Endothelial cell of umbilical vein (primary cell): ENCODE data around the gene CD38. TPM values are rescaled to one million over a fixed set of nuclear protein-coding genes. Genes with fewer than 3 reads are reported as not detected.

Experiments used
- BruUV-seq: library from RNA; stranded (reverse); fragments of 400-500 nt; replicated peaks from 2 replicates; lab custom pipeline; 2021; lab: Mats Ljungman, UMichigan
- CTCF ChIA-PET: fragments of 300-600, 350-600 bp; sonication (Branson Sonifier 250); formaldehyde crosslinking; loops from one replicate; lab custom pipeline; 2021; ENCODE audit warnings: antibody characterized with exemption, inconsistent platforms; lab: Charles Lee
- POLR2A ChIA-PET: fragments of 300-600, 350-600 bp; sonication (Branson Sonifier 250); formaldehyde crosslinking; loops from one replicate; lab custom pipeline; 2021; ENCODE audit warnings: antibody characterized with exemption, inconsistent platforms; lab: Charles Lee
- DNase-seq: peaks from one replicate; pipeline ENCODE4 v3.0.0-alpha.2; 2011; ENCODE audit warnings: low read depth, low spot score
- FAIRE-seq: peaks from 2 replicates; lab custom pipeline; 2011; peaks lifted over from hg19 to GRCh38; lab: Jason Lieb, UNC
- H2AFZ ChIP-seq: 2 replicates; pipeline ENCODE4 v1.6.0; 2012; ENCODE audit warnings: low read depth, low read length, control low read depth, inconsistent platforms
- H3K27ac ChIP-seq: 2 replicates; pipeline ENCODE4 v1.5.1; 2011; ENCODE audit warnings: low read depth, mild to moderate bottlenecking, control low read depth, low read length, moderate library complexity; ENCODE audit not compliant: insufficient read depth
- H3K27me3 ChIP-seq, 2 experiments: 2 replicates each; pipeline versions ENCODE4 v1.6.0 to v1.6.1; 2011; ENCODE audit warnings: low read length in 2 of 2, mixed read lengths in 1 of 2; ENCODE audit not compliant: control insufficient read depth in 2 of 2, insufficient read depth in 2 of 2
- H3K36me3 ChIP-seq, 2 experiments: 2 replicates in 1 of 2; 3 replicates in 1 of 2; pipeline ENCODE4 v1.5.1; 2011; ENCODE audit warnings: low read length in 2 of 2, mild to moderate bottlenecking in 1 of 2, moderate library complexity in 1 of 2; ENCODE audit not compliant: control insufficient read depth in 2 of 2, insufficient read depth in 2 of 2; ENCODE audit errors: extremely low read depth in 1 of 2
- H3K4me1 ChIP-seq: 3 replicates; pipeline ENCODE4 v1.5.1; 2011; ENCODE audit warnings: mild to moderate bottlenecking, low read length; ENCODE audit not compliant: control insufficient read depth, insufficient read depth; ENCODE audit errors: extremely low read depth
- H3K4me2 ChIP-seq: 2 replicates; pipeline ENCODE4 v1.6.1; 2011; ENCODE audit warnings: low read length, control low read depth, mixed read lengths; ENCODE audit not compliant: insufficient read depth
- H3K4me3 ChIP-seq, 3 experiments: fragments of 200-600 bp in 1 of 3; sonication (generic), shearing (Covaris generic) in 1 of 3; replicated peaks in 1 of 3; 2 replicates each; pipeline ENCODE4 v1.5.1; 2011 to 2016; ENCODE audit warnings: control low read depth in 3 of 3, low read length in 3 of 3, mild to moderate bottlenecking in 2 of 3, inconsistent platforms in 1 of 3, low read depth in 1 of 3, moderate library complexity in 1 of 3; ENCODE audit not compliant: insufficient read depth in 1 of 3
- H3K79me2 ChIP-seq: 2 replicates; pipeline ENCODE4 v1.6.0; 2012; ENCODE audit warnings: low read length, inconsistent platforms; ENCODE audit not compliant: control insufficient read depth, insufficient read depth
- H3K9ac ChIP-seq: replicated peaks from 2 replicates; pipeline ENCODE3; 2011; ENCODE audit warnings: low read length, control low read depth; ENCODE audit not compliant: insufficient read depth; ENCODE audit errors: extremely low read depth
- H3K9me1 ChIP-seq: replicated peaks from 3 replicates; pipeline ENCODE4 v1.6.0; 2011; ENCODE audit warnings: mild to moderate bottlenecking, low read length; ENCODE audit not compliant: control insufficient read depth, insufficient read depth; ENCODE audit errors: extremely low read depth
- H3K9me3 ChIP-seq: replicated peaks from 2 replicates; pipeline ENCODE4 v1.5.1; 2012; ENCODE audit warnings: low read length, inconsistent platforms; ENCODE audit not compliant: control insufficient read depth, insufficient read depth
- H4K20me1 ChIP-seq: replicated peaks from 2 replicates; pipeline ENCODE3; 2011; ENCODE audit warnings: mild to moderate bottlenecking, low read length; ENCODE audit not compliant: control insufficient read depth, insufficient read depth; ENCODE audit errors: extremely low read depth
- EZH2 ChIP-seq: IDR thresholded peaks from 2 replicates; pipeline ENCODE4 v1.6.1; 2012; ENCODE audit warnings: borderline replicate concordance, low read depth, mild to moderate bottlenecking, moderate library complexity, low read length, inconsistent platforms; ENCODE audit not compliant: severe bottlenecking
- FOS ChIP-seq: IDR thresholded peaks from 2 replicates; pipeline ENCODE4 v1.6.1; 2011; ENCODE audit warnings: mild to moderate bottlenecking, low read length, moderate library complexity, borderline replicate concordance; ENCODE audit not compliant: insufficient read depth
- GATA2 ChIP-seq: IDR thresholded peaks from 2 replicates; pipeline ENCODE4 v1.7.0; 2011; ENCODE audit warnings: low read depth, mild to moderate bottlenecking, moderate library complexity, mixed read lengths, low read length; ENCODE audit not compliant: insufficient read length, insufficient read depth
- JUN ChIP-seq: IDR thresholded peaks from 2 replicates; pipeline ENCODE4 v1.6.1; 2011; ENCODE audit warnings: borderline replicate concordance, low read depth; ENCODE audit not compliant: insufficient read length, insufficient read depth
- MYC ChIP-seq: IDR thresholded peaks from one replicate; pipeline ENCODE4 v1.6.1; 2011; ENCODE audit warnings: mild to moderate bottlenecking, low read depth, low read length
- POLR2A ChIP-seq: IDR thresholded peaks from 2 replicates; pipeline ENCODE4 v1.6.1; 2012; ENCODE audit warnings: low read depth, mild to moderate bottlenecking, control low read depth, low read length
- POLR2AphosphoS5 ChIP-seq: IDR thresholded peaks from 2 replicates; pipeline ENCODE4 v1.6.1; 2012; ENCODE audit warnings: low read depth, mild to moderate bottlenecking, control low read depth, low read length, moderate library complexity; ENCODE audit not compliant: insufficient read depth
- dilution Hi-C: fragments of 300-500 bp; cut with MboI; formaldehyde crosslinking; loops from one replicate; pipeline ENCODE4 v1.15.0; 2019; ENCODE audit warnings: low sequenced_read_pairs; ENCODE audit not compliant: extremely low pct_ligation_motif_present
- intact Hi-C: fragments of 100-400 bp; cut with micrococcal nuclease; formaldehyde crosslinking; loops from one replicate; pipeline ENCODE4 v1.10.0; 2022
- polyA plus RNA-seq, 4 experiments: library from polyadenylated mRNA; depleted of rRNA in 3 of 4; stranded (reverse) in 3 of 4; unstranded in 1 of 4; fragments of >200 nt; gene quantifications; 2 replicates each; pipeline versions ENCODE4 v1.2.1 to v1.2.3, GENCODE V29; 2011 to 2012; ENCODE audit warnings: missing spikeins in 1 of 4
- total RNA-seq: library from RNA; stranded (reverse); gene quantifications from 2 replicates; pipeline ENCODE4 v1.2.3, GENCODE V29; 2021
- TF ChIP-seq, protein P1 (sequence below): IDR thresholded peaks from 2 replicates; pipeline ENCODE4 v1.6.1; 2011; ENCODE audit not compliant: insufficient read depth, insufficient read length
- TF ChIP-seq, protein P2 (sequence below), 2 donors: IDR thresholded peaks; 1 replicate in 1 of 2; 2 replicates in 1 of 2; pipeline ENCODE4 v1.5.1; 2011; ENCODE audit warnings: low read length in 2 of 2, mild to moderate bottlenecking in 2 of 2, moderate library complexity in 2 of 2, control low read depth in 1 of 2, inconsistent platforms in 1 of 2, low read depth in 1 of 2; ENCODE audit not compliant: insufficient read depth in 1 of 2; ENCODE audit errors: extremely low read depth in 1 of 2

The CD38 gene
- total and polyA plus RNA-seq, 2 donors (not counting 3 experiments of a cell fraction or from before 2014, with no cell fraction given): 0.11 to 0.31 TPM

DNA sequence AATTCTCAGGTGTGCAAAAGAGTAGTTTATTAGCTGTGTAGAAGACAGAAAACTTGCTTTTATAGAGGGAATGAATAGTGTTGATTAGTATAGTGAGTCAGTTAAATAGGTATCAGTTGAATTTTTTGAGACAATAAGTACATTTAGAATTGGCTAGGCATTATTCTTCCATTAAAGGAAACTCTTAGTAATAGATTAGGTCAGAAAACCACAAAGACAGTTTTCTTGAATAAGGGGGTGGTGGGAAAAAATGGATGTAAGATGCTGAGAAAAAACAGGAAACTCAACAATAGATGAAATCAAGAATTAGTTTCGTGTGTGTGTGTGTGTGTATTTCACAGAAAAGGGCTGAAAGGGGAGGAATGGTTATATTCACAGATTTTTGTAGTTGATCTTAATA, 16.8 kb downstream of the CD38 start:
- dilution Hi-C loops: no loop called here
- CTCF ChIA-PET: no interaction called here

DNA sequence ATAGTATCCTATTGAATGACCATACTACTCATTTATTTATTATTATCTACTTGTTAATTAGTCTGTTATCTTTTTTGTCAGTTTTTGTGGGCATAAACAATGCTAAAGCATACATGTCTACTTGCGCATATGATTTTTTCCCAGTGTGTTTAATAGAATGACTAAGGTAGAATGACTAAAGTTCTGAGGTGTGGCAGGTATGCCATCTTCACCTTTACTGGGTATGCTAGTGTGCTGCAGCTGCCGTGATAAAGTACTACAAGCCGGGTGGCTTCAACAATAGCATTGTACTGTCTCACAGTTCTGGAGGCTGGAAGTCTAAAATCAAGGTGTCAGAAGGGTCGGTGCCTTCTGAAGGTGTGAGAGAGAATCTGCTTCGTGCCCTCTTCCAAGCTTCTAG, 19.2 kb downstream of the CD38 start:
- ChIA-PET POLR2A (no interaction called here), CTCF (no interaction called here)
- FAIRE-seq: no peak
- H3K36me3 ChIP-seq: no peaks in the 10 kb centered on the region
- no peaks in the 10 kb centered on the region for H3K79me2 ChIP-seq
- H3K9me1 ChIP-seq: no peaks in the 10 kb centered on the region
- H3K4me2 ChIP-seq: no peak overlapping the region
- no peak overlapping the region for H3K9ac ChIP-seq
- DNase-seq: no peak
- no peaks in the 10 kb centered on the region for H3K4me1 ChIP-seq
- dilution Hi-C loops: no loop called here
- intact Hi-C loops: no loop called here
- no peak overlapping the region for H3K27ac ChIP-seq
- TF ChIP-seq EZH2 (no peak), GATA2 (no peak), POLR2AphosphoS5 (no peak), FOS (no peak), MYC (no peak), JUN (no peak), POLR2A (no peak)
- TF ChIP-seq, protein P1, sequence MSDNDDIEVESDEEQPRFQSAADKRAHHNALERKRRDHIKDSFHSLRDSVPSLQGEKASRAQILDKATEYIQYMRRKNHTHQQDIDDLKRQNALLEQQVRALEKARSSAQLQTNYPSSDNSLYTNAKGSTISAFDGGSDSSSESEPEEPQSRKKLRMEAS: no peak
- TF ChIP-seq, protein P2, sequence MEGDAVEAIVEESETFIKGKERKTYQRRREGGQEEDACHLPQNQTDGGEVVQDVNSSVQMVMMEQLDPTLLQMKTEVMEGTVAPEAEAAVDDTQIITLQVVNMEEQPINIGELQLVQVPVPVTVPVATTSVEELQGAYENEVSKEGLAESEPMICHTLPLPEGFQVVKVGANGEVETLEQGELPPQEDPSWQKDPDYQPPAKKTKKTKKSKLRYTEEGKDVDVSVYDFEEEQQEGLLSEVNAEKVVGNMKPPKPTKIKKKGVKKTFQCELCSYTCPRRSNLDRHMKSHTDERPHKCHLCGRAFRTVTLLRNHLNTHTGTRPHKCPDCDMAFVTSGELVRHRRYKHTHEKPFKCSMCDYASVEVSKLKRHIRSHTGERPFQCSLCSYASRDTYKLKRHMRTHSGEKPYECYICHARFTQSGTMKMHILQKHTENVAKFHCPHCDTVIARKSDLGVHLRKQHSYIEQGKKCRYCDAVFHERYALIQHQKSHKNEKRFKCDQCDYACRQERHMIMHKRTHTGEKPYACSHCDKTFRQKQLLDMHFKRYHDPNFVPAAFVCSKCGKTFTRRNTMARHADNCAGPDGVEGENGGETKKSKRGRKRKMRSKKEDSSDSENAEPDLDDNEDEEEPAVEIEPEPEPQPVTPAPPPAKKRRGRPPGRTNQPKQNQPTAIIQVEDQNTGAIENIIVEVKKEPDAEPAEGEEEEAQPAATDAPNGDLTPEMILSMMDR (IDR thresholded peaks at IDR 0.05; ENCODE audit: extremely low read depth in 1 of 2, insufficient read depth in 1 of 2, low read depth in 1 of 2, low read length in 2 of 2): no peak
- no TSS peak for BruUV-seq
- peaks cover 8 to 17% of the 10 kb centered on the region in 2 experiments for H3K27me3 ChIP-seq
- H3K9me3 ChIP-seq: no peaks in the 10 kb centered on the region
- no peaks in the 10 kb centered on the region for H4K20me1 ChIP-seq
- H2AFZ ChIP-seq: no peak overlapping the region
- H3K4me3 ChIP-seq: no peak overlapping the region

More for the DNA sequence above, 16.8 kb downstream of the CD38 start:
- POLR2A ChIA-PET: no interaction called here
- Histone ChIP-seq H3K9me3 (no peaks in the 10 kb centered on the region), H3K27ac (no peak overlapping the region), H2AFZ (no peak overlapping the region), H3K9me1 (no peaks in the 10 kb centered on the region), H3K4me1 (no peaks in the 10 kb centered on the region), H3K79me2 (no peaks in the 10 kb centered on the region), H3K4me3 (no peak overlapping the region), H3K4me2 (no peak overlapping the region), H3K27me3 (peaks cover 5 to 14% of the 10 kb centered on the region in 2 experiments), H3K9ac (no peak overlapping the region), H3K36me3 (no peaks in the 10 kb centered on the region), H4K20me1 (no peaks in the 10 kb centered on the region)
- DNase-seq: peak; percentile 34
- BruUV-seq: no TSS peak
- no peak for FAIRE-seq
- intact Hi-C loops: no loop called here
- TF ChIP-seq JUN (peak; percentile 9), MYC (no peak)
